GM12878 (cell line): ENCODE results near the gene HDAC7.

Source experiments
- ASH2L ChIP-seq: fragments of 300-600, 200-600 bp; sonication (generic); IDR thresholded peaks from 2 replicates; pipeline ENCODE4 v1.6.1; 2017; ENCODE audit warnings: low read depth, mild to moderate bottlenecking, borderline replicate concordance
- BHLHE40 ChIP-seq, 2 experiments: fragments of 450-650 bp in 1 of 2; IDR thresholded peaks; 2 replicates each; pipeline ENCODE4 v1.6.1; 2011 to 2017; ENCODE audit warnings: low read depth in 2 of 2, borderline replicate concordance in 1 of 2, improper control_type of control experiment in 1 of 2, low read length in 1 of 2, mild to moderate bottlenecking in 1 of 2
- CHD1 ChIP-seq: IDR thresholded peaks from 2 replicates; pipeline ENCODE4 v1.6.1; 2012; ENCODE audit warnings: low read depth, low read length, improper control_type of control experiment
- KDM1A ChIP-seq: fragments of 200-600 bp; sonication (generic); IDR thresholded peaks from 2 replicates; pipeline ENCODE4 v1.6.1; 2016; ENCODE audit warnings: borderline replicate concordance
- POLR2AphosphoS5 ChIP-seq: IDR thresholded peaks from 2 replicates; pipeline ENCODE4 v1.6.1; 2011; ENCODE audit warnings: mild to moderate bottlenecking, low read length, inconsistent platforms
- RAD21 ChIP-seq: IDR thresholded peaks from 2 replicates; pipeline ENCODE4 v1.6.1; 2011; ENCODE audit warnings: mild to moderate bottlenecking, low read depth, low read length, moderate library complexity; ENCODE audit not compliant: insufficient read depth
- SMAD1 ChIP-seq: fragments of 450-650 bp; IDR thresholded peaks from 2 replicates; pipeline ENCODE4 v1.6.1; 2018; ENCODE audit warnings: mild to moderate bottlenecking, low read depth; ENCODE audit not compliant: partially characterized antibody
- SMC3 ChIP-seq: IDR thresholded peaks from 2 replicates; pipeline ENCODE4 v1.6.1; 2011; ENCODE audit warnings: low read length, improper control_type of control experiment, borderline replicate concordance
- TF ChIP-seq, protein P1 (sequence below): fragments of 450-650 bp; formaldehyde crosslinking; IDR thresholded peaks from 2 replicates; pipeline ENCODE4 v1.4.0; 2022; ENCODE audit warnings: mild to moderate bottlenecking, moderate library complexity

DNA sequence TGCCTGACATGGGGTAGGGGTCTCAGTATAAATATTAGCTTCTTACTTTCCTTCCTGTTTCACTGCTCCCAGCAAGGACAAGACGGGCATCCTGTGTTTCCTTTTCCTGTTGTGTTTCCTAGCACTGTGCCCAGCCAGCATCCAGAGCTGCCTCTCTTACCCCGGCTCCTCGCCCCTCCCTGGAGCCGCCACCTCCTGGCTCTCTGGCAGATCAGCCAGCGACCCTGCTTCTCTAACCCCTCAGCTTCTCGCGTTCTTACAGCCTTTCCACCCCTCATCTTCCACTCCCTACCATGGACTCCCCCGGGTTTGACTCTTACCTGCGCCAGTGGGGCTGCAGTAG is 17.8 kb downstream of the HDAC7 start:
- no peak for TF ChIP-seq POLR2AphosphoS5
- TF ChIP-seq SMAD1, result no peak
- TF ChIP-seq ASH2L, result no peak
- TF ChIP-seq RAD21, result no peak
- TF ChIP-seq KDM1A, result no peak
- no peak for TF ChIP-seq BHLHE40 (IDR thresholded peaks at IDR 0.05; ENCODE audit: borderline replicate concordance in 1 of 2, low read depth in 2 of 2, low read length in 1 of 2)
- no peak for TF ChIP-seq CHD1
- TF ChIP-seq SMC3, result no peak
- TF ChIP-seq, protein P1, sequence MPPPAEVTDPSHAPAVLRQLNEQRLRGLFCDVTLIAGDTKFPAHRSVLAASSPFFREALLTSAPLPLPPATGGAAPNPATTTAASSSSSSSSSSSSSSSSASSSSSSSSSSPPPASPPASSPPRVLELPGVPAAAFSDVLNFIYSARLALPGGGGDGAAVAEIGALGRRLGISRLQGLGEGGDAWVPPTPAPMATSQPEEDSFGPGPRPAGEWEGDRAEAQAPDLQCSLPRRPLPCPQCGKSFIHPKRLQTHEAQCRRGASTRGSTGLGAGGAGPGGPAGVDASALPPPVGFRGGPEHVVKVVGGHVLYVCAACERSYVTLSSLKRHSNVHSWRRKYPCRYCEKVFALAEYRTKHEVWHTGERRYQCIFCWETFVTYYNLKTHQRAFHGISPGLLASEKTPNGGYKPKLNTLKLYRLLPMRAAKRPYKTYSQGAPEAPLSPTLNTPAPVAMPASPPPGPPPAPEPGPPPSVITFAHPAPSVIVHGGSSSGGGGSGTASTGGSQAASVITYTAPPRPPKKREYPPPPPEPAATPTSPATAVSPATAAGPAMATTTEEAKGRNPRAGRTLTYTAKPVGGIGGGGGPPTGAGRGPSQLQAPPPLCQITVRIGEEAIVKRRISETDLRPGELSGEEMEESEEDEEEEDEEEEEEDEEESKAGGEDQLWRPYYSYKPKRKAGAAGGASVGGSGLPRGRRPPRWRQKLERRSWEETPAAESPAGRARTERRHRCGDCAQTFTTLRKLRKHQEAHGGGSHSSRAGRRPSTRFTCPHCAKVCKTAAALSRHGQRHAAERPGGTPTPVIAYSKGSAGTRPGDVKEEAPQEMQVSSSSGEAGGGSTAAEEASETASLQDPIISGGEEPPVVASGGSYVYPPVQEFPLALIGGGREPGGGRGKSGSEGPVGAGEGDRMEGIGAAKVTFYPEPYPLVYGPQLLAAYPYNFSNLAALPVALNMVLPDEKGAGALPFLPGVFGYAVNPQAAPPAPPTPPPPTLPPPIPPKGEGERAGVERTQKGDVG (CRISPR knock-in tag), result no peak
